ENCODE results near the gene ABCF2. TPM values are rescaled to one million over a fixed set of nuclear protein-coding genes. Genes with fewer than 3 reads are reported as not detected.

The ABCF2 gene
- total RNA-seq, 1 donor from 2014 or later: 23.9 TPM

GRCh38 chr7:151168003-151168786, 58.8 kb downstream of the ABCF2 start:
- ATAC-seq (ENCODE audit: poor library complexity): peak; percentile 72
- intact Hi-C loops (cut with DNase I): no loop called here
- peak; percentile 62 for DNase-seq

- peak; percentile 42 for ATAC-seq (ENCODE audit: poor library complexity)
- DNase-seq: no peak
- intact Hi-C loops (cut with DNase I): no loop called here
Measured at GRCh38 chr7:151167197-151167961, 59.6 kb downstream of the ABCF2 start, which contains the start of gene GBX1. Gene GBX1 (minus strand): TSS chr7:151167694. CDS start chr7:151167548, 146 bp downstream.

- DNase-seq: no peak
- intact Hi-C loops (cut with DNase I): no loop called here
- no peak for ATAC-seq (ENCODE audit: poor library complexity)
Measured at GRCh38 chr7:151166629-151167196, 60.3 kb downstream of the ABCF2 start.

Other genes with a start within 250 kb of the ABCF2 start
- gene KCNH2, start 248.9 kb downstream of the ABCF2 start, total RNA-seq: 88.9 TPM
- 10.0 TPM for gene NOS3, start 236.2 kb downstream of the ABCF2 start, total RNA-seq
- not detected for gene ATG9B, start 202.7 kb downstream of the ABCF2 start, total RNA-seq
- gene ABCB8, start 198.8 kb downstream of the ABCF2 start, total RNA-seq: 24.6 TPM
- 6.5 TPM for gene ASIC3, start 178.7 kb downstream of the ABCF2 start, total RNA-seq
- 6.3 TPM for gene CDK5, start 169.3 kb downstream of the ABCF2 start, total RNA-seq
- 49.7 TPM for gene SLC4A2, start 167.6 kb downstream of the ABCF2 start, total RNA-seq
- gene FASTK, start 146.4 kb downstream of the ABCF2 start, total RNA-seq: 81.1 TPM
- 33.9 TPM for gene TMUB1, start 143.7 kb downstream of the ABCF2 start, total RNA-seq
- gene AGAP3, start 140.7 kb downstream of the ABCF2 start, total RNA-seq: 62.7 TPM
- gene GBX1, start 59.5 kb downstream of the ABCF2 start, total RNA-seq: 2.7 TPM
- 42.6 TPM for gene ASB10, start 40.0 kb downstream of the ABCF2 start, total RNA-seq
- not detected for gene H2BK1, start 16.7 kb downstream of the ABCF2 start, total RNA-seq
- 10.5 TPM for gene CHPF2, start 5.3 kb upstream of the ABCF2 start, total RNA-seq
- 131 TPM for gene SMARCD3, start 21.5 kb upstream of the ABCF2 start, total RNA-seq
- gene NUB1, start 114.6 kb upstream of the ABCF2 start, total RNA-seq: 30.8 TPM
- 0.48 TPM for gene WDR86, start 182.8 kb upstream of the ABCF2 start, total RNA-seq
- 0.43 TPM for gene CRYGN, start 212.9 kb upstream of the ABCF2 start, total RNA-seq